ENCODE measurements around the gene NCKAP1.

DNA sequence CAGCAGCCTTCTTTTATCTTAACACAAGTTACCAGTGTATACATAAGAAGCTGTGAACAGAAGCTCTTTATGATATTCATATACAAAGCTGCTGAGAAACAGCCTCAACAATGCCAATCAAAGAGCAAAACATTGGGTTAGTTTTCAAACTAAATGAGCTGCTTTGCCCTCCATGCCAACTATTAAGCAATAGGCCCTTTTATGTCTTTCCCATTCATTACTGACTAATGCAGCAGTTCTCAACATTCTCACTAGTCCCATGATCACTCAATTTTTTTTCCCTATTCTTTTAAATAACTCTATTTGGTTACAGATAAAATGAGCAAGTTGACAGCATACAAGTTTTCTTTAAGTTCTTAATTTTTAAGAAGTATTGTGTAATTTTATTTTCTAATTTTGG is 114.0 kb downstream of the NCKAP1 start:
- TF ChIP-seq POLR2AphosphoS5 (IDR thresholded peaks at IDR 0.05) (peak; percentile 71), EP300 (IDR thresholded peaks at IDR 0.05) (no peak)
- TF ChIP-seq, protein P1, sequence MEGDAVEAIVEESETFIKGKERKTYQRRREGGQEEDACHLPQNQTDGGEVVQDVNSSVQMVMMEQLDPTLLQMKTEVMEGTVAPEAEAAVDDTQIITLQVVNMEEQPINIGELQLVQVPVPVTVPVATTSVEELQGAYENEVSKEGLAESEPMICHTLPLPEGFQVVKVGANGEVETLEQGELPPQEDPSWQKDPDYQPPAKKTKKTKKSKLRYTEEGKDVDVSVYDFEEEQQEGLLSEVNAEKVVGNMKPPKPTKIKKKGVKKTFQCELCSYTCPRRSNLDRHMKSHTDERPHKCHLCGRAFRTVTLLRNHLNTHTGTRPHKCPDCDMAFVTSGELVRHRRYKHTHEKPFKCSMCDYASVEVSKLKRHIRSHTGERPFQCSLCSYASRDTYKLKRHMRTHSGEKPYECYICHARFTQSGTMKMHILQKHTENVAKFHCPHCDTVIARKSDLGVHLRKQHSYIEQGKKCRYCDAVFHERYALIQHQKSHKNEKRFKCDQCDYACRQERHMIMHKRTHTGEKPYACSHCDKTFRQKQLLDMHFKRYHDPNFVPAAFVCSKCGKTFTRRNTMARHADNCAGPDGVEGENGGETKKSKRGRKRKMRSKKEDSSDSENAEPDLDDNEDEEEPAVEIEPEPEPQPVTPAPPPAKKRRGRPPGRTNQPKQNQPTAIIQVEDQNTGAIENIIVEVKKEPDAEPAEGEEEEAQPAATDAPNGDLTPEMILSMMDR (IDR thresholded peaks at IDR 0.05): no peak

Measured in gastroesophageal sphincter (tissue), 3 donors.